GM18505 (cell line): ENCODE data around the gene S100A13.
A peak's percentile ranks its signal among the peaks of the same experiment; 100 is the strongest.

ENCODE experiments used
- ATAC-seq: cut with Tn5 transposase; IDR thresholded peaks from one replicate; pipeline ENCODE4 v1.9.1; 2021; ENCODE audit not compliant: unreplicated experiment
- POLR2A ChIP-seq: IDR thresholded peaks from 4 replicates; pipeline ENCODE4 v1.6.1; 2011; ENCODE audit warnings: borderline replicate concordance; ENCODE audit not compliant: insufficient read depth, insufficient read length; ENCODE audit errors: extremely low read depth

Gene S100A13

GRCh38 chr1:153639280-153639679 is 12.0 kb upstream of the S100A13 start:
- TF ChIP-seq POLR2A: no peak
- no peak for ATAC-seq

GRCh38 chr1:153638261-153638660 is 11.0 kb upstream of the S100A13 start:
- TF ChIP-seq POLR2A: no peak
- no peak for ATAC-seq

- TF ChIP-seq POLR2A: no peak
- no peak for ATAC-seq
These were observed 9.0 kb upstream of the S100A13 start for GRCh38 chr1:153636312-153636711.

- no peak for TF ChIP-seq POLR2A
- ATAC-seq: no peak
These were observed 8.6 kb upstream of the S100A13 start for GRCh38 chr1:153635872-153636271.

GRCh38 chr1:153633754-153634665 is 6.7 kb upstream of the S100A13 start, which contains the start of gene CHTOP:
Gene CHTOP (plus strand): TSS chr1:153634066. CDS start chr1:153636589, 2,523 bp downstream.
- peak; percentile 87 for ATAC-seq
- peak; percentile 97 for TF ChIP-seq POLR2A

- no peak for ATAC-seq
- TF ChIP-seq POLR2A: no peak
These were observed 6.0 kb upstream of the S100A13 start for GRCh38 chr1:153633161-153633753.

GRCh38 chr1:153631047-153632022 is 4.0 kb upstream of the S100A13 start:
- no peak for TF ChIP-seq POLR2A
- no peak for ATAC-seq

GRCh38 chr1:153630384-153630783 is 3.1 kb upstream of the S100A13 start:
- TF ChIP-seq POLR2A: no peak
- ATAC-seq: no peak

- ATAC-seq: no peak
- no peak for TF ChIP-seq POLR2A
These were observed 2.7 kb upstream of the S100A13 start for GRCh38 chr1:153629971-153630370.

- ATAC-seq: no peak
- TF ChIP-seq POLR2A: no peak
These were observed 2.0 kb upstream of the S100A13 start for GRCh38 chr1:153629343-153629665.

- no peak for ATAC-seq
- no peak for TF ChIP-seq POLR2A
These were observed 1.5 kb upstream of the S100A13 start for GRCh38 chr1:153628638-153629342.
